ENCODE data around the gene AKAP6. TPM values are rescaled to one million over a fixed set of nuclear protein-coding genes. Genes with fewer than 3 reads are reported as not detected.

AKAP6 gene
- total RNA-seq, 1 experiment from 2014 or later = 1.9 TPM

GRCh38 chr14:32364941-32365340 is 35.8 kb downstream of the AKAP6 start:
- ChIA-PET CTCF (no interaction called here), RAD21 (ENCODE audit: low non-redundant PET in 1 of 2, low total read pairs in 2 of 2, uncharacterized antibody in 2 of 2, unreplicated experiment in 2 of 2) (no interaction called here), POLR2A (no interaction called here)
- Histone ChIP-seq H2AFZ (ENCODE audit: low read depth, low read length, poor library complexity, severe bottlenecking) (no peak overlapping the region), H3K9me3 (ENCODE audit: control insufficient read depth in 1 of 2, insufficient read depth in 1 of 2, low read depth in 1 of 2, low read length in 2 of 2) (no peaks in the 10 kb centered on the region), H3K4me2 (ENCODE audit: low read length) (no peak overlapping the region), H3K9me2 (ENCODE audit: insufficient read depth) (no peaks in the 10 kb centered on the region), H3K4me1 (ENCODE audit: control insufficient read depth in 1 of 2, insufficient read depth in 2 of 2, low read length in 2 of 2) (no peaks in the 10 kb centered on the region), H3K79me2 (ENCODE audit: insufficient read depth, low read length) (no peaks in the 10 kb centered on the region), H3K4me3 (replicated peaks in 1 of 2; ENCODE audit: low read depth in 1 of 2, low read length in 2 of 2) (no peak overlapping the region), H3K36me3 (ENCODE audit: control insufficient read depth in 1 of 2, insufficient read depth in 2 of 2, low read length in 2 of 2) (no peaks in the 10 kb centered on the region), H3K27ac (ENCODE audit: low read depth, low read length) (no peak overlapping the region), H3K27me3 (ENCODE audit: insufficient read depth, low read length) (no peaks in the 10 kb centered on the region), H3K9ac (ENCODE audit: low read length) (no peak overlapping the region), H4K20me1 (ENCODE audit: insufficient read depth) (no peaks in the 10 kb centered on the region)
- ATAC-seq (no peak), DNase-seq (ENCODE audit: low read depth, low spot score) (no peak)
- no TSS peak for BruUV-seq (replicated peaks)
- TF ChIP-seq YY1 (IDR thresholded peaks at IDR 0.05; ENCODE audit: extremely low read depth, insufficient replicate concordance, low read depth, low read length) (no peak), FOSL1 (IDR thresholded peaks at IDR 0.05; ENCODE audit: low read depth) (no peak), EZH2phosphoT487 (IDR thresholded peaks at IDR 0.05; ENCODE audit: borderline replicate concordance) (no peak), ZNF274 (IDR thresholded peaks at IDR 0.05; ENCODE audit: low read depth, low read length) (no peak), POLR2AphosphoS5 (IDR thresholded peaks at IDR 0.05; ENCODE audit: low read depth, low read length) (no peak), ZFX (IDR thresholded peaks at IDR 0.05) (no peak), POLR2A (IDR thresholded peaks at IDR 0.05; ENCODE audit: borderline replicate concordance, extremely low read depth, insufficient read depth, insufficient read length) (no peak), ZBTB33 (IDR thresholded peaks at IDR 0.05; ENCODE audit: extremely low read depth, insufficient replicate concordance, low read length) (no peak), CBX3 (IDR thresholded peaks at IDR 0.05; ENCODE audit: low read depth) (no peak), SIN3A (IDR thresholded peaks at IDR 0.05; ENCODE audit: low read depth) (no peak), SRF (IDR thresholded peaks at IDR 0.05; ENCODE audit: low read depth) (no peak), REST (IDR thresholded peaks at IDR 0.05; ENCODE audit: low read depth) (no peak), ELF1 (IDR thresholded peaks at IDR 0.05; ENCODE audit: borderline replicate concordance, low read depth) (no peak), CTCF (IDR thresholded peaks at IDR 0.05 in 2 of 3, conservative IDR thresholded peaks at IDR 0.05 in 1 of 3; ENCODE audit: borderline replicate concordance in 1 of 3, insufficient read depth in 1 of 3, low read depth in 2 of 3, low read length in 2 of 3) (no peak), CEBPB (IDR thresholded peaks at IDR 0.05; ENCODE audit: low read depth) (no peak), EGR1 (IDR thresholded peaks at IDR 0.05; ENCODE audit: low read depth) (no peak), ATF3 (IDR thresholded peaks at IDR 0.05) (no peak), JUND (IDR thresholded peaks at IDR 0.05) (no peak)
- intact Hi-C loops (cut with micrococcal nuclease) = no loop called here
